Activated B cell treated with CpG ODN at 0.5 μM for 24 hours (primary cell): Measurements from ENCODE around the gene SIT1. TPM values are rescaled to one million over a fixed set of nuclear protein-coding genes. Genes with fewer than 3 reads are reported as not detected.
A peak's percentile ranks its signal among the peaks of the same experiment; 100 is the strongest.
"Not testable (repeated sequence)": the region's sequence is repeated elsewhere in the genome, so short reads cannot be mapped to it uniquely, and the experiment has no call there.

Experiments
- ATAC-seq: fragments of 200-7000 bp; cut with Tn5 transposase; one replicate; pipeline ENCODE4 v1.10.0; 2021; ENCODE audit warnings: low read depth, mild to moderate bottlenecking, moderate library complexity
- CTCF ChIA-PET: fragments of 350-600 bp; sonication (Branson Sonifier 250); formaldehyde crosslinking; loops from one replicate; lab custom pipeline; 2021; ENCODE audit warnings: antibody characterized with exemption; lab: Charles Lee
- POLR2A ChIA-PET: fragments of 350-600 bp; sonication (Branson Sonifier 250); formaldehyde crosslinking; loops from one replicate; lab custom pipeline; 2021; ENCODE audit warnings: antibody characterized with exemption; lab: Charles Lee
- DNase-seq: peaks from one replicate; pipeline ENCODE4 v3.0.0; 2022
- H3K27ac Mint-ChIP-seq: one replicate; pipeline ENCODE4 v1.8.0; 2020; ENCODE audit warnings: mixed read lengths
- H3K27me3 Mint-ChIP-seq: one replicate; pipeline ENCODE4 v1.8.0; 2021; ENCODE audit warnings: mixed read lengths
- H3K36me3 Mint-ChIP-seq: one replicate; pipeline ENCODE4 v1.8.0; 2021; ENCODE audit warnings: low read depth, mixed read lengths
- H3K4me1 Mint-ChIP-seq: one replicate; pipeline ENCODE4 v1.8.0; 2021; ENCODE audit warnings: mixed read lengths
- H3K4me3 Mint-ChIP-seq: one replicate; pipeline ENCODE4 v1.8.0; 2020; ENCODE audit warnings: mild to moderate bottlenecking, mixed read lengths
- H3K9me3 Mint-ChIP-seq: one replicate; pipeline ENCODE4 v1.8.0; 2020; ENCODE audit warnings: mixed read lengths
- CTCF ChIP-seq: fragments of 200-600 bp; IDR thresholded peaks from one replicate; pipeline ENCODE4 v1.8.0; 2022; ENCODE audit warnings: antibody characterized with exemption, mild to moderate bottlenecking
- intact Hi-C: fragments of 100-400 bp; cut with micrococcal nuclease; formaldehyde crosslinking; loops from one replicate; pipeline ENCODE4 v1.15.1; 2024
- total RNA-seq: library from RNA; stranded (reverse); gene quantifications from 2 replicates; pipeline ENCODE4 v1.2.3, GENCODE V29; 2022

SIT1 gene
- total RNA-seq, 1 donor from 2014 or later = 27.5 TPM

GRCh38 chr9:35637427-35637955 lies 13.2 kb downstream of the SIT1 start:
- POLR2A ChIA-PET = interaction anchor here (1.1 to 3.4 kb wide), 3 partner anchors 8 to 21 kb away, joined by 3 to 55 read pairs (median 12); partner anchors contain the start of genes CCDC107, CD72 and RMRP
- H3K4me1 Mint-ChIP-seq = peaks cover 91% of the 10 kb centered on the region
- H3K9me3 Mint-ChIP-seq, H3K36me3 Mint-ChIP-seq, H3K27me3 Mint-ChIP-seq, intact Hi-C loops, ATAC-seq, DNase-seq: not testable (repeated sequence)
- peak overlapping the region; percentile 94 for H3K27ac Mint-ChIP-seq
- H3K4me3 Mint-ChIP-seq = peak overlapping the region; percentile 20
- CTCF ChIA-PET = interaction anchor here (1.1 kb wide), 1 partner anchor 9 kb away, joined by 6 read pairs; no protein-coding TSS in a partner anchor

DNA sequence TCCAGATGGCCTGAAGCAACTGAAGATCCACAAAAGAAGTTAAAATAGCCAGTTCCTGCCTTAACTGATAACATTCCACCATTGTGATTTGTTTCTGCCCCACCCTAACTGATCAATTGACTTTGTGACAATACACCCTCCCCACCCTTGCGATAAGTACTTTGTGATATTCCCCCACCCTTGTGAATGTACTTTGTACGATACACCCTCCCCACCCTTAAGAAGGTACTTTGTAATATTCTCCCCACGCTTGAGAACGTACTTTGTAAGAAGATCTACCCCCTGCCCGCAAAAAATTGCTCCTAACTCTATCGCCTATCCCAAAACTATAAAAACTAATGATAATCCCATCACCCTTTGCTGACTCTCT lies 13.9 kb downstream of the SIT1 start:
- H3K9me3 Mint-ChIP-seq, H3K36me3 Mint-ChIP-seq, DNase-seq, H3K27me3 Mint-ChIP-seq, ATAC-seq: not testable (repeated sequence)
- peak overlapping the region; percentile 28 for H3K4me3 Mint-ChIP-seq
- H3K27ac Mint-ChIP-seq = peak overlapping the region; percentile 94
- intact Hi-C loops = loop anchor here (1.0 kb wide), 3 partner anchors 18 to 33 kb away; no protein-coding TSS in a partner anchor
- peaks cover 85% of the 10 kb centered on the region for H3K4me1 Mint-ChIP-seq
- CTCF ChIA-PET = interaction anchor here (1.3 to 1.9 kb wide), 2 partner anchors 9 to 24 kb away, joined by 4 to 6 read pairs; no protein-coding TSS in a partner anchor
- POLR2A ChIA-PET = interaction anchor here (0.5 to 3.3 kb wide), 6 partner anchors 9 to 177 kb away, joined by 3 to 96 read pairs (median 4); partner anchors contain the start of genes CD72 and HINT2

DNA sequence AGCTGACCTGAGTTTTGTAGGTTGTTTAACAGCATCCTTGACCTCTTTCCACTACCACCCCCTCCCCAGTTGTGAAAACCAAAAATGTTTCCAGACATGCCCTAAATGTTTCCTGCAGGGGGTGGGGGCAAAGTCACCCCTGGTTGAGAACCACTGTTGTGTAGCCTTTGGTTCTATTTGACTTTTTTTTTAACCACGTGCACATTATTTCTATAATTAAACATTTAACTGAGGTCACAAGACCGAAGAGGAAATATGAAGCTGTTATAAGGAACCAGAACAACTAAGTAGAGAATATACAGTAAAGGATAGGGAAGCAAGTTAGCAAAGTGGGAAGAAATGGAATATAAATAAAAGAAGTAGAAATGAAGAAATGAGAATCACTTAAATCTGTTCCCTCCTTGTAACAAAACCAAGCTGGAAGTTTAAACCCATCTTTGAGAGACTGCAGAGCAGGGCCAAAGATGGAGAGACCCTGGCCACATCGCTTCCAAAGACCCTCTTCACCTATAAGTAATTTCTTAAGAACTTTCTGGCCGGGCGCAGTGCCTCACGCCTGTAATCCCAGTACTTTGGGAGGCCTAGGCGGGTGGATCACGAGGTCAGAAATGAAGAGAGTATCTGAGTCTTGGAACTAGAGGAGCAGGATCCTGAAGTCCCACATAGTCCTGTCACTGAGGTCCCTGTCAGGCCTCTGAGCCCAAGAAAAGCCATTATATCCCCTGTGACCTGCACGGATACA lies 14.4 kb downstream of the SIT1 start:
- POLR2A ChIA-PET = interaction anchor here (0.5 to 3.3 kb wide), 9 partner anchors 10 to 178 kb away, joined by 3 to 96 read pairs (median 4); partner anchors contain the start of genes CCDC107, CD72, HINT2 and RMRP
- H3K9me3 Mint-ChIP-seq = no peaks in the 10 kb centered on the region
- DNase-seq = no peak
- peak overlapping the region; percentile 71 for H3K4me3 Mint-ChIP-seq
- H3K27me3 Mint-ChIP-seq = no peaks in the 10 kb centered on the region
- intact Hi-C loops = loop anchor here (1.0 kb wide), 3 partner anchors 17 to 32 kb away; no protein-coding TSS in a partner anchor
- CTCF ChIA-PET = interaction anchor here (1.2 to 1.9 kb wide), 4 partner anchors 10 to 24 kb away, joined by 3 to 7 read pairs (median 5); no protein-coding TSS in a partner anchor
- H3K4me1 Mint-ChIP-seq = peaks cover 80% of the 10 kb centered on the region
- H3K36me3 Mint-ChIP-seq = peaks cover 6% of the 10 kb centered on the region
- TF ChIP-seq CTCF = no peak
- peak overlapping the region; percentile 94 for H3K27ac Mint-ChIP-seq
- ATAC-seq = peak; percentile 64

GRCh38 chr9:35635730-35636129 lies 15.0 kb downstream of the SIT1 start:
- no peak for DNase-seq
- ChIA-PET CTCF (interaction anchor here (1.2 to 1.9 kb wide), 5 partner anchors 10 to 61 kb away, joined by 3 to 7 read pairs (median 4); no protein-coding TSS in a partner anchor), POLR2A (interaction anchor here (0.8 to 3.3 kb wide), 6 partner anchors 10 to 22 kb away, joined by 3 to 96 read pairs (median 4); partner anchors contain the start of genes CCDC107, CD72 and RMRP)
- Mint-ChIP-seq H3K9me3 (no peaks in the 10 kb centered on the region), H3K27me3 (no peaks in the 10 kb centered on the region), H3K27ac (peak overlapping the region; percentile 94), H3K4me1 (peaks cover 74% of the 10 kb centered on the region), H3K36me3 (peaks cover 6% of the 10 kb centered on the region), H3K4me3 (peak overlapping the region; percentile 71)
- no peak for ATAC-seq
- intact Hi-C loops = loop anchor here (1.0 kb wide), 3 partner anchors 16 to 31 kb away; no protein-coding TSS in a partner anchor
- TF ChIP-seq CTCF = no peak

GRCh38 chr9:35629597-35629996 lies 21.1 kb downstream of the SIT1 start:
- DNase-seq (no peak), ATAC-seq (no peak)
- no peaks in the 10 kb centered on the region for H3K9me3 Mint-ChIP-seq
- CTCF ChIA-PET = interaction anchor here (0.5 kb wide), 1 partner anchor 14 kb away, joined by 3 read pairs; no protein-coding TSS in a partner anchor
- no peak overlapping the region for H3K4me3 Mint-ChIP-seq
- H3K27ac Mint-ChIP-seq = no peak overlapping the region
- H3K27me3 Mint-ChIP-seq = no peaks in the 10 kb centered on the region
- peaks cover 55% of the 10 kb centered on the region for H3K4me1 Mint-ChIP-seq
- no peaks in the 10 kb centered on the region for H3K36me3 Mint-ChIP-seq
- intact Hi-C loops = no loop called here
- no peak for TF ChIP-seq CTCF
- POLR2A ChIA-PET = interaction anchor here (0.8 to 6.7 kb wide), 3 partner anchors 9 to 17 kb away, joined by 3 to 72 read pairs (median 5); partner anchors contain the start of gene CD72
